Measurements from ENCODE around the gene RAB28.

DNA sequence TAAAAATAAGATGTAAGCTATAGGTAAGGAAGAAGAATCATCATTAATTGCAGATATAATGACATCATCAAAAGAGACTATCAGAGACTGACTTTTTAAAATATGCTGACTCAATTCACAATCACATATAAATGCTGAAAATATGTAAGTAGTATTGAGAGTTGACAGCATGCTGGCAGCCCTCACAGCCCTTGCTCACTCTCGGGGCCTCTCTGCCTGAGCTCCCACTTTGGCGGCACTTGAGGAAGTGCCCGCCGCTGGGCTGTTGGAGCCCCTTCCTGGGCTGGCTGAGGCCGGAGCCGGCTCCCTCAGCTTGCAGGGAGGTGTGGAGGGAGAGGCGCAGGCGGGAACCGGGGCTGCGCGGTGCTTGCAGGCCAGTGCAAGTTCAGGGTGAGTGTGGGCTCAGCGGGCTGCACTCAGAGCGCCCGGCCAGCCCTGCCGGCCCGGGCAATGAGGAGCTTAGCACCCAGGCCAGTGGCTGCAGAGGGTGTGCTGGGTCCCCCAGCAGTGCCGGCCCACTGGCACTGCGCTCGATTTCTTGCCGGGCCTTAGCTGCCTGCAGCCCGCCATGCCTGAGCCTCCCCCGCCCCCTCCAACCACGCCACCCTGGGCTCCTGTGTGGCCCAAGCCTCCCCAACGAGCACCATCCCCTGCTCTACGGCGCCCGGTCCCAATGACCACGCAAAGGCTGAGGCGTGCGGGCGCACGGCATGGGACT lies 68.9 kb downstream of the RAB28 start:
- TF ChIP-seq CTCF (IDR thresholded peaks at IDR 0.05; ENCODE audit: low read depth, low read length) (no peak), EZH2phosphoT487 (IDR thresholded peaks at IDR 0.05; ENCODE audit: low read depth) (no peak)
